CD4-positive, alpha-beta T cell treated with Interleukin-15 for 4 hours (primary cell): Measurements from ENCODE around the gene ARL6IP1.
"Not testable (repeated sequence)": the region's sequence is repeated elsewhere in the genome, so short reads cannot be mapped to it uniquely, and the experiment has no call there.

Source experiments
- DNase-seq: peaks from one replicate; pipeline ENCODE4 v3.0.0-alpha.2; 2020; ENCODE audit warnings: low spot score

The ARL6IP1 gene

GRCh38 chr16:18799500-18799899 is 1.8 kb downstream of the ARL6IP1 start:
- DNase-seq, result no peak

GRCh38 chr16:18797746-18798145 is 3.6 kb downstream of the ARL6IP1 start:
- no peak for DNase-seq

GRCh38 chr16:18796377-18796776 is 5.0 kb downstream of the ARL6IP1 start:
- no peak for DNase-seq

GRCh38 chr16:18792836-18793433 is 8.4 kb downstream of the ARL6IP1 start:
- DNase-seq, result no peak

- peak; percentile 95 for DNase-seq
Measured at GRCh38 chr16:18789850-18790706, 11.3 kb downstream of the ARL6IP1 start, which contains the start of gene RPS15A. Gene RPS15A, minus strand, starts transcription at chr16:18790334. Its CDS starts 1,221 bp downstream, at chr16:18789113.

GRCh38 chr16:18789515-18789849 is 11.9 kb downstream of the ARL6IP1 start:
- DNase-seq, result no peak

GRCh38 chr16:18788828-18789514 is 12.4 kb downstream of the ARL6IP1 start:
- no peak for DNase-seq

- no peak for DNase-seq
Measured at GRCh38 chr16:18784917-18785623, 16.3 kb downstream of the ARL6IP1 start.

GRCh38 chr16:18783430-18784341 is 17.7 kb downstream of the ARL6IP1 start:
- DNase-seq, result no peak

- peak; percentile 23 for DNase-seq
Measured at GRCh38 chr16:18782697-18783429, 18.5 kb downstream of the ARL6IP1 start.

GRCh38 chr16:18781232-18781631 is 20.1 kb downstream of the ARL6IP1 start:
- DNase-seq, result not testable (repeated sequence)

- not testable (repeated sequence) for DNase-seq
Measured at GRCh38 chr16:18780460-18781026, 20.8 kb downstream of the ARL6IP1 start.

- not testable (repeated sequence) for DNase-seq
Measured at GRCh38 chr16:18777664-18778063, 23.7 kb downstream of the ARL6IP1 start.

- not testable (repeated sequence) for DNase-seq
Measured at GRCh38 chr16:18776334-18776733, 25.0 kb downstream of the ARL6IP1 start.

GRCh38 chr16:18774651-18775050 is 26.7 kb downstream of the ARL6IP1 start:
- DNase-seq, result not testable (repeated sequence)

- not testable (repeated sequence) for DNase-seq
Measured at GRCh38 chr16:18772171-18772570, 29.2 kb downstream of the ARL6IP1 start.

- DNase-seq, result not testable (repeated sequence)
Measured at GRCh38 chr16:18770336-18770962, 30.9 kb downstream of the ARL6IP1 start.

GRCh38 chr16:18767217-18767616 is 34.1 kb downstream of the ARL6IP1 start:
- peak; percentile 49 for DNase-seq

- not testable (repeated sequence) for DNase-seq
Measured at GRCh38 chr16:18762713-18763112, 38.6 kb downstream of the ARL6IP1 start.
